WTC11 (cell line): ENCODE results near the gene CEBPA. TPM values are rescaled to one million over a fixed set of nuclear protein-coding genes. Genes with fewer than 3 reads are reported as not detected.

Experiments
- ATAC-seq: fragments of 200-7000 bp; cut with Tn5 transposase; 2 replicates; pipeline ENCODE4 v1.10.0; 2021; ENCODE audit warnings: mild to moderate bottlenecking, moderate library complexity
- CTCF ChIA-PET: fragments of 300-600 bp; sonication (Branson Sonifier 250); formaldehyde crosslinking; loops from one replicate; lab custom pipeline; 2021; ENCODE audit warnings: antibody characterized with exemption; lab: Charles Lee
- POLR2A ChIA-PET: fragments of 350-600 bp; sonication (Branson Sonifier 250); formaldehyde crosslinking; loops from one replicate; lab custom pipeline; 2021; ENCODE audit warnings: antibody characterized with exemption; lab: Charles Lee
- DNase-seq: peaks from one replicate; pipeline ENCODE4 v3.0.0; 2021; ENCODE audit warnings: low spot score
- H3K27ac Mint-ChIP-seq: 2 replicates; pipeline ENCODE4 v1.8.0; 2021; ENCODE audit warnings: mixed read lengths
- H3K27me3 Mint-ChIP-seq: 2 replicates; pipeline ENCODE4 v1.8.0; 2021; ENCODE audit warnings: low read depth, mild to moderate bottlenecking, moderate library complexity, mixed read lengths
- H3K36me3 Mint-ChIP-seq: 2 replicates; pipeline ENCODE4 v1.8.0; 2021; ENCODE audit warnings: mixed read lengths
- H3K4me1 Mint-ChIP-seq: 2 replicates; pipeline ENCODE4 v1.8.0; 2022; ENCODE audit warnings: mixed read lengths
- H3K4me3 Mint-ChIP-seq: 2 replicates; pipeline ENCODE4 v1.8.0; 2021; ENCODE audit warnings: mild to moderate bottlenecking, moderate library complexity, mixed read lengths
- H3K9me3 Mint-ChIP-seq: 2 replicates; pipeline ENCODE4 v1.8.0; 2021; ENCODE audit warnings: mixed read lengths
- CREB1 ChIP-seq: sonication (generic); formaldehyde crosslinking; IDR thresholded peaks from 2 replicates; pipeline ENCODE4 v1.8.0; 2023; ENCODE audit warnings: mild to moderate bottlenecking, missing genetic modification reagents
- IRF2 ChIP-seq: sonication (generic); formaldehyde crosslinking; IDR thresholded peaks from 2 replicates; pipeline ENCODE4 v1.8.0; 2022; ENCODE audit warnings: low read depth, missing genetic modification reagents, borderline replicate concordance
- JUN ChIP-seq: sonication (generic); formaldehyde crosslinking; IDR thresholded peaks from 2 replicates; pipeline ENCODE4 v1.8.0; 2023; ENCODE audit warnings: mild to moderate bottlenecking, missing genetic modification reagents
- MYBL2 ChIP-seq: sonication (generic); formaldehyde crosslinking; IDR thresholded peaks from 2 replicates; pipeline ENCODE4 v1.8.1; 2023; ENCODE audit warnings: mild to moderate bottlenecking, moderate library complexity, missing genetic modification reagents
- RELA ChIP-seq: sonication (generic); formaldehyde crosslinking; IDR thresholded peaks from 2 replicates; pipeline ENCODE4 v1.8.1; 2022; ENCODE audit warnings: missing genetic modification reagents, mild to moderate bottlenecking, borderline replicate concordance
- TCF7 ChIP-seq: sonication (generic); formaldehyde crosslinking; IDR thresholded peaks from 2 replicates; pipeline ENCODE4 v1.8.0; 2022; ENCODE audit warnings: mild to moderate bottlenecking, low read depth, missing genetic modification reagents, moderate library complexity
- TP53 ChIP-seq: sonication (generic); formaldehyde crosslinking; IDR thresholded peaks from 2 replicates; pipeline ENCODE4 v1.8.1; 2023; ENCODE audit warnings: mild to moderate bottlenecking, missing genetic modification reagents
- ZBTB21 ChIP-seq: sonication (generic); formaldehyde crosslinking; IDR thresholded peaks from 2 replicates; pipeline ENCODE4 v1.8.1; 2023; ENCODE audit warnings: mild to moderate bottlenecking, missing genetic modification reagents, borderline replicate concordance
- ZNF423 ChIP-seq: fragments of 250-450 bp; sonication (Bioruptor Pico); IDR thresholded peaks from 2 replicates; pipeline ENCODE4 v2.1.2; 2022; ENCODE audit warnings: mild to moderate bottlenecking, moderate library complexity
- total RNA-seq: library from RNA; stranded (reverse); gene quantifications from 3 replicates; pipeline ENCODE4 v1.2.3, GENCODE V29; 2021
- TF ChIP-seq, protein P1 (sequence below): sonication (generic); formaldehyde crosslinking; IDR thresholded peaks from 2 replicates; pipeline ENCODE4 v1.8.0; 2022; ENCODE audit warnings: mild to moderate bottlenecking, missing genetic modification reagents
- TF ChIP-seq, protein P2 (sequence below): sonication (generic); formaldehyde crosslinking; IDR thresholded peaks from 2 replicates; pipeline ENCODE4 v1.8.1; 2023; ENCODE audit warnings: mild to moderate bottlenecking, missing genetic modification reagents
- TF ChIP-seq, protein P3 (sequence below): sonication (generic); formaldehyde crosslinking; IDR thresholded peaks from 2 replicates; pipeline ENCODE4 v1.8.1; 2023; ENCODE audit warnings: mild to moderate bottlenecking, missing genetic modification reagents, moderate library complexity
- TF ChIP-seq, protein P4 (sequence below): sonication (generic); formaldehyde crosslinking; IDR thresholded peaks from 2 replicates; pipeline ENCODE4 v1.8.0; 2022; ENCODE audit warnings: missing genetic modification reagents
- TF ChIP-seq, protein P5 (sequence below): sonication (generic); formaldehyde crosslinking; IDR thresholded peaks from 2 replicates; pipeline ENCODE4 v1.8.0; 2022; ENCODE audit warnings: mild to moderate bottlenecking, missing genetic modification reagents
- TF ChIP-seq, protein P6 (sequence below): sonication (generic); formaldehyde crosslinking; IDR thresholded peaks from 2 replicates; pipeline ENCODE4 v1.8.0; 2023; ENCODE audit warnings: missing genetic modification reagents, mild to moderate bottlenecking, borderline replicate concordance
- TF ChIP-seq, protein P7 (sequence below): sonication (generic); formaldehyde crosslinking; IDR thresholded peaks from 2 replicates; pipeline ENCODE4 v1.8.1; 2022; ENCODE audit warnings: missing genetic modification reagents, borderline replicate concordance
- TF ChIP-seq, protein P8 (sequence below): sonication (generic); formaldehyde crosslinking; IDR thresholded peaks from 2 replicates; pipeline ENCODE4 v1.8.0; 2023; ENCODE audit warnings: missing genetic modification reagents
- TF ChIP-seq, protein P9 (sequence below): sonication (generic); formaldehyde crosslinking; IDR thresholded peaks from 2 replicates; pipeline ENCODE4 v1.8.1; 2023; ENCODE audit warnings: mild to moderate bottlenecking, moderate library complexity, missing genetic modification reagents

Gene CEBPA
- total RNA-seq, 1 experiment from 2014 or later = 5.6 TPM

DNA sequence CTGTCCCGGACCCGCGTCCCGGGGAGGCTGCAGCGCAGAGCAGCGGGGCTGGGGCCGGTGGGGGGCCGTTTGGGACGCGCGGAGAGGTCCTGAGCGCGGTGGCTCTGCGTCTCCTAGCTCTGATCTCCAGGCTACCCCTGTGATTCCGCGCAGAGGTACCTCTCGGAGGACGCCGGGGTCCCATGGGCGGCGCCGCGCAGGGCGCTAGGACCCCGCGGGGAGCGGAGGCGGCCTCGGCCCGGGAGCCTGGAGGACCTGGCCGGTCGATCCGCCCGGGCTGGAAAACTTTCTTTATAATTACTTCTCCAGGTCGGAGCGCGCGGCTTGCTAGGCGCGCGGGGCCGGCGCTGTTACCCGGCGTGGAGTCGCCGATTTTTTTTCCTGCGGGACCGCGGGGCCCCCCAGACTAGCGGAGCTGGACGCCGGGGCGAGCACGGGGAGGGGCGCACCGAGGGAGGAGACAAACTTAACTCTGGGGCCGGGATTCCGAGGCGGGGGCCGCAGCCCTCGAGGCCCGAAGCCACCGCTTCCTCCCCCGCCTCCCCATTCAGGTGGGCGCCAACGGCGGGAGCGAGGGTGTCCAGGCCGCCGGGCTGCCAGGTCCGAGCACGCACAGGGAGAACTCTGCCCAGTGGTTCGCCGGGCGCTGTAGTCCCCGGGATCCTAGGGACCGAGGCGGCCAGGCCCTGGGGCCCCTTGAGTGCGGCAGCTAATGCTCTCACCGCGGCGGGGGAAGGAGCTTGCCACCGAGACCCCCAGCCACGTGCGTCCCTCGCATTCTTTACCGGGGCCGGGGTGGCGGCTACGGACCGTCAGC is 848 bp upstream of the CEBPA start:
- ATAC-seq (peak; percentile 7), DNase-seq (peak; percentile 61)
- POLR2A ChIA-PET = interaction anchor here (0.7 to 2.1 kb wide), 6 partner anchors 8 to 76 kb away, joined by 3 to 12 read pairs (median 3); partner anchors contain the start of gene CEBPG
- no peaks in the 10 kb centered on the region for H3K9me3 Mint-ChIP-seq
- peaks cover 30% of the 10 kb centered on the region for H3K4me1 Mint-ChIP-seq
- H3K27ac Mint-ChIP-seq = no peak overlapping the region
- H3K27me3 Mint-ChIP-seq = peaks cover 41% of the 10 kb centered on the region
- CTCF ChIA-PET = interaction anchor here (0.6 to 2.3 kb wide), 20 partner anchors 8 to 474 kb away, joined by 3 to 15 read pairs (median 4); partner anchors contain the start of genes CEBPG and SLC7A10
- no peaks in the 10 kb centered on the region for H3K36me3 Mint-ChIP-seq
- peak overlapping the region; percentile 68 for H3K4me3 Mint-ChIP-seq
- no peak for TF ChIP-seq JUN (CRISPR knock-in tag)
- TF ChIP-seq ZBTB21 = no peak
- TF ChIP-seq CREB1 = 0 out of 2 replicates have a peak, but pooled peaks have one; percentile 48
- no peak for TF ChIP-seq IRF2 (CRISPR knock-in tag)
- TF ChIP-seq, protein P1, sequence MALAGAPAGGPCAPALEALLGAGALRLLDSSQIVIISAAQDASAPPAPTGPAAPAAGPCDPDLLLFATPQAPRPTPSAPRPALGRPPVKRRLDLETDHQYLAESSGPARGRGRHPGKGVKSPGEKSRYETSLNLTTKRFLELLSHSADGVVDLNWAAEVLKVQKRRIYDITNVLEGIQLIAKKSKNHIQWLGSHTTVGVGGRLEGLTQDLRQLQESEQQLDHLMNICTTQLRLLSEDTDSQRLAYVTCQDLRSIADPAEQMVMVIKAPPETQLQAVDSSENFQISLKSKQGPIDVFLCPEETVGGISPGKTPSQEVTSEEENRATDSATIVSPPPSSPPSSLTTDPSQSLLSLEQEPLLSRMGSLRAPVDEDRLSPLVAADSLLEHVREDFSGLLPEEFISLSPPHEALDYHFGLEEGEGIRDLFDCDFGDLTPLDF (CRISPR knock-in tag) = 0 out of 2 replicates have a peak, but pooled peaks have one; percentile 38
- peak; percentile 59 for TF ChIP-seq ZNF423 (CRISPR knock-in tag)
- no peak for TF ChIP-seq TCF7 (CRISPR knock-in tag)
- TF ChIP-seq, protein P2, sequence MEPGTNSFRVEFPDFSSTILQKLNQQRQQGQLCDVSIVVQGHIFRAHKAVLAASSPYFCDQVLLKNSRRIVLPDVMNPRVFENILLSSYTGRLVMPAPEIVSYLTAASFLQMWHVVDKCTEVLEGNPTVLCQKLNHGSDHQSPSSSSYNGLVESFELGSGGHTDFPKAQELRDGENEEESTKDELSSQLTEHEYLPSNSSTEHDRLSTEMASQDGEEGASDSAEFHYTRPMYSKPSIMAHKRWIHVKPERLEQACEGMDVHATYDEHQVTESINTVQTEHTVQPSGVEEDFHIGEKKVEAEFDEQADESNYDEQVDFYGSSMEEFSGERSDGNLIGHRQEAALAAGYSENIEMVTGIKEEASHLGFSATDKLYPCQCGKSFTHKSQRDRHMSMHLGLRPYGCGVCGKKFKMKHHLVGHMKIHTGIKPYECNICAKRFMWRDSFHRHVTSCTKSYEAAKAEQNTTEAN (CRISPR knock-in tag) = 0 out of 2 replicates have a peak, but pooled peaks have one; percentile 54
- TF ChIP-seq RELA (CRISPR knock-in tag) = peak; percentile 22; the same call in 1 of the 2 replicates
- TF ChIP-seq MYBL2 = peak; percentile 51; the same call in 1 of the 2 replicates
- peak; percentile 68; the same call in 1 of the 2 replicates for TF ChIP-seq TP53
- TF ChIP-seq, protein P3, sequence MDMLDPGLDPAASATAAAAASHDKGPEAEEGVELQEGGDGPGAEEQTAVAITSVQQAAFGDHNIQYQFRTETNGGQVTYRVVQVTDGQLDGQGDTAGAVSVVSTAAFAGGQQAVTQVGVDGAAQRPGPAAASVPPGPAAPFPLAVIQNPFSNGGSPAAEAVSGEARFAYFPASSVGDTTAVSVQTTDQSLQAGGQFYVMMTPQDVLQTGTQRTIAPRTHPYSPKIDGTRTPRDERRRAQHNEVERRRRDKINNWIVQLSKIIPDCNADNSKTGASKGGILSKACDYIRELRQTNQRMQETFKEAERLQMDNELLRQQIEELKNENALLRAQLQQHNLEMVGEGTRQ = no peak
- TF ChIP-seq, protein P4, sequence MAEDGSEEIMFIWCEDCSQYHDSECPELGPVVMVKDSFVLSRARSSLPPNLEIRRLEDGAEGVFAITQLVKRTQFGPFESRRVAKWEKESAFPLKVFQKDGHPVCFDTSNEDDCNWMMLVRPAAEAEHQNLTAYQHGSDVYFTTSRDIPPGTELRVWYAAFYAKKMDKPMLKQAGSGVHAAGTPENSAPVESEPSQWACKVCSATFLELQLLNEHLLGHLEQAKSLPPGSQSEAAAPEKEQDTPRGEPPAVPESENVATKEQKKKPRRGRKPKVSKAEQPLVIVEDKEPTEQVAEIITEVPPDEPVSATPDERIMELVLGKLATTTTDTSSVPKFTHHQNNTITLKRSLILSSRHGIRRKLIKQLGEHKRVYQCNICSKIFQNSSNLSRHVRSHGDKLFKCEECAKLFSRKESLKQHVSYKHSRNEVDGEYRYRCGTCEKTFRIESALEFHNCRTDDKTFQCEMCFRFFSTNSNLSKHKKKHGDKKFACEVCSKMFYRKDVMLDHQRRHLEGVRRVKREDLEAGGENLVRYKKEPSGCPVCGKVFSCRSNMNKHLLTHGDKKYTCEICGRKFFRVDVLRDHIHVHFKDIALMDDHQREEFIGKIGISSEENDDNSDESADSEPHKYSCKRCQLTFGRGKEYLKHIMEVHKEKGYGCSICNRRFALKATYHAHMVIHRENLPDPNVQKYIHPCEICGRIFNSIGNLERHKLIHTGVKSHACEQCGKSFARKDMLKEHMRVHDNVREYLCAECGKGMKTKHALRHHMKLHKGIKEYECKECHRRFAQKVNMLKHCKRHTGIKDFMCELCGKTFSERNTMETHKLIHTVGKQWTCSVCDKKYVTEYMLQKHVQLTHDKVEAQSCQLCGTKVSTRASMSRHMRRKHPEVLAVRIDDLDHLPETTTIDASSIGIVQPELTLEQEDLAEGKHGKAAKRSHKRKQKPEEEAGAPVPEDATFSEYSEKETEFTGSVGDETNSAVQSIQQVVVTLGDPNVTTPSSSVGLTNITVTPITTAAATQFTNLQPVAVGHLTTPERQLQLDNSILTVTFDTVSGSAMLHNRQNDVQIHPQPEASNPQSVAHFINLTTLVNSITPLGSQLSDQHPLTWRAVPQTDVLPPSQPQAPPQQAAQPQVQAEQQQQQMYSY (CRISPR knock-in tag) = peak; percentile 64; the same call in 1 of the 2 replicates
- TF ChIP-seq, protein P5, sequence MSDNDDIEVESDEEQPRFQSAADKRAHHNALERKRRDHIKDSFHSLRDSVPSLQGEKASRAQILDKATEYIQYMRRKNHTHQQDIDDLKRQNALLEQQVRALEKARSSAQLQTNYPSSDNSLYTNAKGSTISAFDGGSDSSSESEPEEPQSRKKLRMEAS (CRISPR knock-in tag) = peak; percentile 63
- TF ChIP-seq, protein P6, sequence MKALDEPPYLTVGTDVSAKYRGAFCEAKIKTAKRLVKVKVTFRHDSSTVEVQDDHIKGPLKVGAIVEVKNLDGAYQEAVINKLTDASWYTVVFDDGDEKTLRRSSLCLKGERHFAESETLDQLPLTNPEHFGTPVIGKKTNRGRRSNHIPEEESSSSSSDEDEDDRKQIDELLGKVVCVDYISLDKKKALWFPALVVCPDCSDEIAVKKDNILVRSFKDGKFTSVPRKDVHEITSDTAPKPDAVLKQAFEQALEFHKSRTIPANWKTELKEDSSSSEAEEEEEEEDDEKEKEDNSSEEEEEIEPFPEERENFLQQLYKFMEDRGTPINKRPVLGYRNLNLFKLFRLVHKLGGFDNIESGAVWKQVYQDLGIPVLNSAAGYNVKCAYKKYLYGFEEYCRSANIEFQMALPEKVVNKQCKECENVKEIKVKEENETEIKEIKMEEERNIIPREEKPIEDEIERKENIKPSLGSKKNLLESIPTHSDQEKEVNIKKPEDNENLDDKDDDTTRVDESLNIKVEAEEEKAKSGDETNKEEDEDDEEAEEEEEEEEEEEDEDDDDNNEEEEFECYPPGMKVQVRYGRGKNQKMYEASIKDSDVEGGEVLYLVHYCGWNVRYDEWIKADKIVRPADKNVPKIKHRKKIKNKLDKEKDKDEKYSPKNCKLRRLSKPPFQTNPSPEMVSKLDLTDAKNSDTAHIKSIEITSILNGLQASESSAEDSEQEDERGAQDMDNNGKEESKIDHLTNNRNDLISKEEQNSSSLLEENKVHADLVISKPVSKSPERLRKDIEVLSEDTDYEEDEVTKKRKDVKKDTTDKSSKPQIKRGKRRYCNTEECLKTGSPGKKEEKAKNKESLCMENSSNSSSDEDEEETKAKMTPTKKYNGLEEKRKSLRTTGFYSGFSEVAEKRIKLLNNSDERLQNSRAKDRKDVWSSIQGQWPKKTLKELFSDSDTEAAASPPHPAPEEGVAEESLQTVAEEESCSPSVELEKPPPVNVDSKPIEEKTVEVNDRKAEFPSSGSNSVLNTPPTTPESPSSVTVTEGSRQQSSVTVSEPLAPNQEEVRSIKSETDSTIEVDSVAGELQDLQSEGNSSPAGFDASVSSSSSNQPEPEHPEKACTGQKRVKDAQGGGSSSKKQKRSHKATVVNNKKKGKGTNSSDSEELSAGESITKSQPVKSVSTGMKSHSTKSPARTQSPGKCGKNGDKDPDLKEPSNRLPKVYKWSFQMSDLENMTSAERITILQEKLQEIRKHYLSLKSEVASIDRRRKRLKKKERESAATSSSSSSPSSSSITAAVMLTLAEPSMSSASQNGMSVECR (CRISPR knock-in tag) = peak; percentile 52; the same call in 1 of the 2 replicates
- TF ChIP-seq, protein P7, sequence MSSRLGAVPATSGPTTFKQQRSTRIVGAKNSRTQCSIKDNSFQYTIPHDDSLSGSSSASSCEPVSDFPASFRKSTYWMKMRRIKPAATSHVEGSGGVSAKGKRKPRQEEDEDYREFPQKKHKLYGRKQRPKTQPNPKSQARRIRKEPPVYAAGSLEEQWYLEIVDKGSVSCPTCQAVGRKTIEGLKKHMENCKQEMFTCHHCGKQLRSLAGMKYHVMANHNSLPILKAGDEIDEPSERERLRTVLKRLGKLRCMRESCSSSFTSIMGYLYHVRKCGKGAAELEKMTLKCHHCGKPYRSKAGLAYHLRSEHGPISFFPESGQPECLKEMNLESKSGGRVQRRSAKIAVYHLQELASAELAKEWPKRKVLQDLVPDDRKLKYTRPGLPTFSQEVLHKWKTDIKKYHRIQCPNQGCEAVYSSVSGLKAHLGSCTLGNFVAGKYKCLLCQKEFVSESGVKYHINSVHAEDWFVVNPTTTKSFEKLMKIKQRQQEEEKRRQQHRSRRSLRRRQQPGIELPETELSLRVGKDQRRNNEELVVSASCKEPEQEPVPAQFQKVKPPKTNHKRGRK (CRISPR knock-in tag) = no peak
- TF ChIP-seq, protein P8, sequence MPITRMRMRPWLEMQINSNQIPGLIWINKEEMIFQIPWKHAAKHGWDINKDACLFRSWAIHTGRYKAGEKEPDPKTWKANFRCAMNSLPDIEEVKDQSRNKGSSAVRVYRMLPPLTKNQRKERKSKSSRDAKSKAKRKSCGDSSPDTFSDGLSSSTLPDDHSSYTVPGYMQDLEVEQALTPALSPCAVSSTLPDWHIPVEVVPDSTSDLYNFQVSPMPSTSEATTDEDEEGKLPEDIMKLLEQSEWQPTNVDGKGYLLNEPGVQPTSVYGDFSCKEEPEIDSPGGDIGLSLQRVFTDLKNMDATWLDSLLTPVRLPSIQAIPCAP (CRISPR knock-in tag) = 0 out of 2 replicates have a peak, but pooled peaks have one; percentile 37
- TF ChIP-seq, protein P9, sequence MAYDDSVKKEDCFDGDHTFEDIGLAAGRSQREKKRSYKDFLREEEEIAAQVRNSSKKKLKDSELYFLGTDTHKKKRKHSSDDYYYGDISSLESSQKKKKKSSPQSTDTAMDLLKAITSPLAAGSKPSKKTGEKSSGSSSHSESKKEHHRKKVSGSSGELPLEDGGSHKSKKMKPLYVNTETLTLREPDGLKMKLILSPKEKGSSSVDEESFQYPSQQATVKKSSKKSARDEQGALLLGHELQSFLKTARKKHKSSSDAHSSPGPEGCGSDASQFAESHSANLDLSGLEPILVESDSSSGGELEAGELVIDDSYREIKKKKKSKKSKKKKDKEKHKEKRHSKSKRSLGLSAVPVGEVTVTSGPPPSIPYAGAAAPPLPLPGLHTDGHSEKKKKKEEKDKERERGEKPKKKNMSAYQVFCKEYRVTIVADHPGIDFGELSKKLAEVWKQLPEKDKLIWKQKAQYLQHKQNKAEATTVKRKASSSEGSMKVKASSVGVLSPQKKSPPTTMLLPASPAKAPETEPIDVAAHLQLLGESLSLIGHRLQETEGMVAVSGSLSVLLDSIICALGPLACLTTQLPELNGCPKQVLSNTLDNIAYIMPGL (CRISPR knock-in tag) = peak; percentile 56; the same call in 1 of the 2 replicates
